ENCODE data around the gene ASB18.
"Not testable (repeated sequence)": the region's sequence is repeated elsewhere in the genome, so short reads cannot be mapped to it uniquely, and the experiment has no call there.

Gene ASB18

DNA sequence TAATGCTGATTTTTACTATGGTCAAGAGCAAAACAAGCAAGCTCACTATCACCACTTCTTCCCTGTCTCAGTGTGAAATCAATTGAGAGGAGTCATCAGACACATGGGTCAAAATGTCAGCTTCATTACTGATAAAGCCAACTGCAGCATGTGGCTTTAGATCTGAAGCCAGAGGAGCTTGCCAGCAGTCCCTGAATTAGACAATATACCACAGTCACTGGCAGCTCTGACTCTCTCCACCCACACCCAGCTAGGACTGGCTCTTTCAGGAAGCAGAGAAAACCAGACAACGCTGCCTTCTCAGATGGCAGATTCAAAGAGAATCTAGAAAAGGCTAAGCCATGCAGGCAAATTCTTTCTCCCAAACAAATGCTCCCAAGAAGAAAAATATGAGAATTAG lies 20.0 kb upstream of the ASB18 start:
- DNase-seq: no peak

- no peak for DNase-seq
These were observed 18.2 kb upstream of the ASB18 start for GRCh38 chr2:236282406-236282805.

GRCh38 chr2:236281423-236281822 lies 17.2 kb upstream of the ASB18 start:
- no peak for DNase-seq

GRCh38 chr2:236273126-236273525 lies 8.9 kb upstream of the ASB18 start:
- DNase-seq: no peak

- no peak for DNase-seq
These were observed 7.6 kb upstream of the ASB18 start for GRCh38 chr2:236271851-236272250.

GRCh38 chr2:236269876-236270275 lies 5.7 kb upstream of the ASB18 start:
- not testable (repeated sequence) for DNase-seq

DNA sequence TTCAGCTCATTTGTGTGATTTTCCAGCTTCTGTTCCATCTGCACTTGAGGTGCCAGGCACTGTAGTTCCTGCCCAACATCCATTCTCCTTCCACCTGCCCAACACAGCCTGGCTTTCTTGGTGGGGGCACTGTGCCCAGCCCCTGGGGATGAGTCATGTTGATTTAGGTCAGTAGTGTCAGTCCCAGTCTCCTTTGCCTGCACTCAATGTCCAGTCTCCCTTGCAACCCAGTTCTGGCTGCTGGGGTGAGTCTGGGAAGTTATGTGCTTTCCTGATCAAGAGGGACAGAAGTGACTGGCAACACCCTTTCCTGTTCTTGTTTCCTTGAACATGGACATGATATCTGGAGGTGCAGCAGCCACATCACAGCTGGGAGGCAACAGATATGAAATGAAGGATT lies 1.5 kb upstream of the ASB18 start:
- DNase-seq: no peak

- DNase-seq: no peak
These were observed 2.0 kb downstream of the ASB18 start for GRCh38 chr2:236262238-236262637.

DNA sequence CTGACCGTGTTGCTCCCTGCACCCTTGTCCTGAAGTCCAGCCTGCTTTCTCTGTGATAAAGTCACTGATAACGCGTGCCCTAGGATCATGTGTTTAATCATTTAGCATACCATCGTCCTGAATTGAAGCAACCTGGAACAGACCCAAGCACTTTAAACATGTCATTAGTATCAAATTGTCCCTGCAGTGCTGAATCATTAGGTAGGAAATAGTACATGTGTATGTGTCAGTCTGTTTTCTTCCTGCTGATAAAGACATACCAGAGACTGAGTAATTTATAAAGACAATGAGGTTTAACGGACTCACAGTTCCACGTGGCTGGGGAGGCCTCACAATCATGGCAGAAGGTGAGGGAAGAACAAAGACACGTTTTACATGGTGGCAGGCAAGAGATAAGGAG lies 2.8 kb downstream of the ASB18 start:
- no peak for DNase-seq

- no peak for DNase-seq
These were observed 4.8 kb downstream of the ASB18 start for GRCh38 chr2:236259371-236259770.

DNA sequence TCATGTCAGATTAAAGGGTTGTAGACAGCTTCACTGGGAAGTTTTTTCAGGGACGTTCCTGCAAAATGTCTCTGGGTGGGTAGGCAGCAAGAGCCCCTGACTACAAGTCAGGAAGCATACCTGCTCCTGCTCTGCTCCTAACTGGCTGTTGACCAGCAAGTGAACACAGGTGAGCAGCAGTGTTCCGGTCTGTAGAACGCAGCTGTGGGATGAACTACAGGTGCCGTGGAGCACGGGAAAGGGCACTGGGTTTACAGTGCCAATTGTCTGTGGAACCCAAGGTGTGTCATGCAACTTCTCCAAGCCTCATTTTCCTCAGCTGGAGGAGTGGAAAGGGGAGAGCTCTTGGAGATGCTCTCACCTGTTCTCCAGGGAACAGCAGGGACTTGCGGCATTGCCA lies 6.6 kb downstream of the ASB18 start:
- DNase-seq: no peak

DNA sequence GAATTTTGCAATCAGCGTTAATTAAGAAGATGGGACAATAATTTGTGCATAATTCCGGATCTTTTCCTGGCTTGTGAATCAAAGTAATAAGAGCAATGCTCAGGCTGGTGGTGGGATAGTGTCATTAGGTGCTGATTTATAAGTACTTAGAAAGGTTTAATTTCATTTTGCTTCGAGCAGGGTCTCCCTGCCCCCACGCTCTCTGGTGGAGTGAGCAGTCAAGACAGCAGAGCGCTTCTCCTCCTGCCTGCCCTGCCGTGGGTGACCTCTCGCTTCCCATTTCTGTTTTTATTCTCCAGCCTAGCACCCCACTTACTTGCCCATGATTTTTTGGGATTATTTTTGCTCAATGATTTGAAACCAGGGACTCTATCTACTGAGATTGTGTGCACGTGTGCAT lies 7.1 kb downstream of the ASB18 start:
- no peak for DNase-seq

- DNase-seq: no peak
These were observed 7.7 kb downstream of the ASB18 start for GRCh38 chr2:236256366-236256985.

DNA sequence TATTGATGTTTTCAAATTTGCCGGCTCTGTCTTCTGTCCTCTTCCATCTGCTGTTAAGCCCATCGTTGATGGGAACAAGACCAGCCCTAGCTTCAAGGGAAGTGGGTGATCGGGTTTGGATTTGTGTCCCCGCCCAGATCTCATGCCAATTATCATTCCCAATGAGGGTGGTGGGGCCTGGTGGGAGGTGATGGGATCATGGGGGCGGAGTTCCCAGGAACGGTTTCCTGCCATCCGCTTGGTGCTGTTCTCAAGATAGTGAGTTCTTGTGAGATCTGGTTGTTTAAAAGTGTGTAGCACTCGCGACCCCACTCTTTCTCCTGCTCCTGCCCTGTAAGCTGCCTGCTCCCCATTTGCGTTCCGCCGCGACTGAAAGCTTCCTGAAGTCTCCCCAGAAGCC lies 9.5 kb downstream of the ASB18 start:
- DNase-seq: no peak

DNA sequence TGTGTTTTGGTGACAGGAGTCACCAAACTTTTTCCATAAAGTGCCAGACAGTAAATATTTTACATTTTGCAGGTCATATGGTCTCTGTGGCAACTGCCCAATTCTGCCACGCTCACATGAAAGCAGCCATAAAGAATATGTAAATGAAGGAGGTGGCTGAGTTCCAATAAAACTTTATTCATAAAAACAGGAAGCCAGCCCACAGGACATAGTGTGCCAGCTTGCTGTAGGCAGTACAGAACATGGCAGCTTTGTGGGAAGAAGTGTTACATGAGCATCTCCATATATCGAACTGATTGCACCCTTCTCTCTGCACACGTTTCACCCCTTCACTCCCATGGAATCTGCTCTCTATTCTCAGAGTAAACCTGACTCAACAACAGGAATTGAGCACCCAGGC lies 10.2 kb downstream of the ASB18 start:
- no peak for DNase-seq

- no peak for DNase-seq
These were observed 11.6 kb downstream of the ASB18 start for GRCh38 chr2:236252602-236253001.

- DNase-seq: no peak
These were observed 13.2 kb downstream of the ASB18 start for GRCh38 chr2:236250909-236251579.

DNA sequence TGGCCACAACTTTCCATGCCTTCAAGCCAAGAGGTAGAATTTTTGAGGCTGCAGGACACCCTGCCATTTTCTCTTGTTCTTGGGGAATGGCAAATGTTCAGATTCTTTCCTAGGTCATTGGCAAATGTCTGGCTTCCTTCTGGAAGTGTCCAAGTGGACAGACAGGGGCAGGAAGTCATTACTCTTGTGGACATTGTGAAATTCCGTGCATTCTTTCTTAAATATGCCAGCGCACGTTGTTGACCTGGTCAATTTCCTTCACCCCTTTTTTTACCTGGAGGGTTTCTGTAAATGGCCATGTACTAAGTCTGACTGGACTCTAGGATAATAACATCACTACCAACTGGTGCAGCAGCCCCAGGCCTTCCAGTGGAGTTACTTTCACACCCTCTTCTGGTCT lies 13.9 kb downstream of the ASB18 start:
- no peak for DNase-seq

GRCh38 chr2:236249066-236249465 lies 15.1 kb downstream of the ASB18 start:
- DNase-seq: no peak

- DNase-seq: no peak
These were observed 17.4 kb downstream of the ASB18 start for GRCh38 chr2:236246711-236247246.

- no peak for DNase-seq
These were observed 19.9 kb downstream of the ASB18 start for GRCh38 chr2:236244256-236244655.

DNA sequence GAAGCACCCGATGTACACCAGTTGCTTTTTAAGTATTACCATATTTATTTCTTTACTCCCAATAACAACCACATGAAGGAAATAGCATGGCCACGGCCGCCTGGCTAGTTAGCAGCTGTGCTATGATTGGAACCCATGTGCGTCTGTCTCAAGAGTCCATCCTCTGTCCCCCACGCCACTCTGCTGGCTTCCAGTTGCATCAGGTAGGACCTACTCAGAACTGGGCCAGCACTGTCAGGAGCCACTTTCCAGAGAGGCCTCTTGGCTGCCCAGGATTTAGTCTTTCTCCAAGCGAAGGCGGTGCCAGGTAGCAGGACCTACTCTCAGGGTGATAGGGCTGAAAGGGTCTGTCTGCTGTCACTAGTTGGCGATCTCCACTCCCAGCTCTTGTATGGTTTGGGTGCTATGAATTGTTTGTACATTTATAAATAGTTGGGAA lies 22.1 kb downstream of the ASB18 start:
- no peak for DNase-seq

GRCh38 chr2:236241181-236242056 lies 22.8 kb downstream of the ASB18 start:
- no peak for DNase-seq

All from activated CD4-positive, alpha-beta T cell treated with anti-CD3 and anti-CD28 coated beads, Interleukin-2, amount 50 U/mL, for 48 hours (primary cell).